H1 (cell line): Measurements from ENCODE around the gene CLUH. TPM values are rescaled to one million over a fixed set of nuclear protein-coding genes. Genes with fewer than 3 reads are reported as not detected.

Source experiments
- BCL11A ChIP-seq, 2 experiments: IDR thresholded peaks; one replicate each; pipeline ENCODE4 v1.6.1; 2011; ENCODE audit warnings: low read depth in 2 of 2, low read length in 2 of 2, mild to moderate bottlenecking in 2 of 2
- CBX8 ChIP-seq: fragments of 300-800, 300-1000 bp; sonication (generic); IDR thresholded peaks from 2 replicates; pipeline ENCODE4 v1.7.1; 2016; ENCODE audit warnings: low read depth, low read length, borderline replicate concordance
- TCF12 ChIP-seq: IDR thresholded peaks from 2 replicates; pipeline ENCODE4 v1.6.1; 2011; ENCODE audit warnings: low read depth, mild to moderate bottlenecking, low read length
- polyA plus RNA-seq, 7 experiments: library from polyadenylated mRNA; depleted of rRNA in 3 of 7; stranded (reverse) in 5 of 7; unstranded in 2 of 7; fragments of >200 nt in 5 of 7; fragments of 200-250 nt in 2 of 7; gene quantifications; 1 replicate in 5 of 7; 2 replicates in 1 of 7; 4 replicates in 1 of 7; pipeline versions ENCODE4 v1.2.1 to v1.2.3, GENCODE V29; 2011 to 2013; ENCODE audit warnings: missing spikeins in 2 of 7, mixed read lengths in 2 of 7
- total RNA-seq: library from RNA; stranded (reverse); fragmentation: NEBNext Ultra II Directional; extraction: Animal tissue kit (Norgen Biotek cat#: 25700); gene quantifications from 2 replicates; pipeline ENCODE4 v1.2.1, GENCODE V29; 2021
- TF ChIP-seq, protein P1 (sequence below): IDR thresholded peaks from 2 replicates; pipeline ENCODE4 v1.6.1; 2011; ENCODE audit warnings: low read depth, mild to moderate bottlenecking, low read length; ENCODE audit not compliant: insufficient read depth

CLUH gene
- total and polyA plus RNA-seq, 2 of the 8 experiments (the other 6 are each of a cell fraction or from before 2014, with no cell fraction given) = 33.6 to 98.6 TPM

DNA sequence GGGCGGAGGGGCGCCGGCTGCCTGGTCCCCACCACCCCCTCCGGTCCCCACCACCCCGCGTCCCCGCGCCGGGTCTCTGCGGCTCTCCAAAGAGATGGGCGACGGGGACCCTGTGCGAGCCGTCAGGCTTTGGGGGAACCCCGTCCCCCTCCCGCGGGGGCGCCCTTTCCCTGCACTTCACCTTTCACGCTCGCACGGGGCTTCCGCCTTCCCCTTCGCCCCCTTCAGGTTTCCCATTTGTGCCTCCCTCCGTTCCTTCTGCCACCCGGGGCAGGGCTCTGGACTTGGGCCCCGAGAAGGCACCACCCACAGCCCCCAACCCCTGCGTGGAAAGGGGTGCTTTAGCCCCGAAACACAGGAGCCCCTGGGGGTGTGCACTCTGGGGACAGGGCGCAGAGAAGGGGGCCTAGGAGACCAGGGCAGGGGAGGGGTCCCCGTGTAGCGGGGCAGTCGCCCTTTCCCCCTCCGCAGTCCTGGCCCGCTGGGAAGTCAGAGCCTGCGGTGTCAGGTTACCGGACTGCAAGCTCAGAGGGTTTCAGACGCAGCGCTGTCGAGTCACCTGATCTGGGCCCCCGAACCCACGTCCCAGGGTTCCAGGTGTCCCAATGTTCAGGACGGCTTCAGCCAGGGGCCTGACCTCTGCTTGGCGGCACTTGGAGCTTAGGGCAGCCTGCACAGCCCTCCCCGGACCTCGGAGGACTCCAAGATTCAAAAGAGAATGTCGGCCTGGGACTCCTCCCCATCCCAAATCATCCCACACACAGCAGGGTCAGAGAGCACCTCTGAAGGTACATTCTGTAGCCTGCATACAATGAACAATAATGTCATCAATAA is 44.5 kb upstream of the CLUH start (continued):
- TF ChIP-seq TCF12 (0 out of 2 replicates have a peak, but pooled peaks have one; percentile 18), BCL11A (IDR thresholded peaks at IDR 0.05; ENCODE audit: low read depth in 2 of 2, low read length in 2 of 2) (no peak), CBX8 (no peak)
- TF ChIP-seq, protein P1, sequence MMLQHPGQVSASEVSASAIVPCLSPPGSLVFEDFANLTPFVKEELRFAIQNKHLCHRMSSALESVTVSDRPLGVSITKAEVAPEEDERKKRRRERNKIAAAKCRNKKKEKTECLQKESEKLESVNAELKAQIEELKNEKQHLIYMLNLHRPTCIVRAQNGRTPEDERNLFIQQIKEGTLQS = no peak
